ENCODE measurements around the gene PIK3R3. TPM values are rescaled to one million over a fixed set of nuclear protein-coding genes. Genes with fewer than 3 reads are reported as not detected.

Gene PIK3R3
- total and polyA plus RNA-seq, 12 donors = 15.4 to 54.5 (median 34.0) TPM

DNA sequence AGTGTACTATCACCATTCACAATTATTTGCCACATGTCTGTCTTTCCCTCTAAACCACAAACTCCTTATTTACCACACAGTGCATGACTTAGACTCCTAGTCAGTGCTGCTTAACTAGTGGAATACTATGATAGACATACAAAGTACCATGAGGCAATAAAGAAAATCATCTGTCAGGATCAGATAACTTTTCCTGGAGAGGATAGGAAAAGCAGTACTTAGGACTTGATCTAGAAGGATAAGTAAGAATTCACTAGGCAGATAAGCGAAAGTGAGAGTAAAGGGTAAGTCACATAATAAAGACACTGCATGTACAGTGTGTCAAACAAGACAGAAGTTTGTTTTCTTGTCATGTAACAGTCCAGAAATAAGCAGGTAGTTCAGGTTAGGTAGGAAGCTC lies 21.3 kb upstream of the PIK3R3 start:
- ATAC-seq (no peak), DNase-seq (no peak)
- TF ChIP-seq, protein P1, sequence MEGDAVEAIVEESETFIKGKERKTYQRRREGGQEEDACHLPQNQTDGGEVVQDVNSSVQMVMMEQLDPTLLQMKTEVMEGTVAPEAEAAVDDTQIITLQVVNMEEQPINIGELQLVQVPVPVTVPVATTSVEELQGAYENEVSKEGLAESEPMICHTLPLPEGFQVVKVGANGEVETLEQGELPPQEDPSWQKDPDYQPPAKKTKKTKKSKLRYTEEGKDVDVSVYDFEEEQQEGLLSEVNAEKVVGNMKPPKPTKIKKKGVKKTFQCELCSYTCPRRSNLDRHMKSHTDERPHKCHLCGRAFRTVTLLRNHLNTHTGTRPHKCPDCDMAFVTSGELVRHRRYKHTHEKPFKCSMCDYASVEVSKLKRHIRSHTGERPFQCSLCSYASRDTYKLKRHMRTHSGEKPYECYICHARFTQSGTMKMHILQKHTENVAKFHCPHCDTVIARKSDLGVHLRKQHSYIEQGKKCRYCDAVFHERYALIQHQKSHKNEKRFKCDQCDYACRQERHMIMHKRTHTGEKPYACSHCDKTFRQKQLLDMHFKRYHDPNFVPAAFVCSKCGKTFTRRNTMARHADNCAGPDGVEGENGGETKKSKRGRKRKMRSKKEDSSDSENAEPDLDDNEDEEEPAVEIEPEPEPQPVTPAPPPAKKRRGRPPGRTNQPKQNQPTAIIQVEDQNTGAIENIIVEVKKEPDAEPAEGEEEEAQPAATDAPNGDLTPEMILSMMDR (IDR thresholded peaks at IDR 0.05) = no peak
- Histone ChIP-seq H3K27me3 (no peaks in the 10 kb centered on the region), H3K4me3 (no peak overlapping the region), H3K27ac (no peak overlapping the region), H3K36me3 (no peaks in the 10 kb centered on the region), H3K4me1 (peaks cover 0 to 14% (median 3%) of the 10 kb centered on the region in 9 donors), H3K9me3 (no peaks in the 10 kb centered on the region)
- intact Hi-C loops (cut with DNase I) = no loop called here
- WGBS, 2 donors = 91 to 95% methylated on average over 1 of the region's 1 CpG

DNA sequence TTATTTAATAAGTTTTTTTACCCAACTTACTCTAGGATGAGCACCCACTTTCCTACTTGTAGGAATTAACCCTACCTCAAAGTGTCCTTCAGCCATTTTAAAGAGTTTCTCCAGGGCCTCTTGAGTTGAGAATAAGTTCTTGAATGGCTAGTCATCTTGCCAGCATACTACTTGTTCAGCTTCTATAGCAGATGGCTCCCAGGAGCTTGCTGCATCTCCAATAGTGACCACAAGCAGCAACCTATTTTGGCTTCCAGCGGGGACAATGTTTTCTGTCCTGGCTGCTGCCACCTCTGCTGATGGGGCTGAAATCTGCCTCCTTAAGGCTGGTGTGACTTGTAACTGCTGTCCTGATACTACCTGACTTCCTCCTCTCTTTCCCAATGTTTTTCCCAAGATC lies 20.8 kb upstream of the PIK3R3 start:
- ATAC-seq (no peak), DNase-seq (no peak)
- Histone ChIP-seq H3K9me3 (no peaks in the 10 kb centered on the region), H3K27ac (no peak overlapping the region), H3K36me3 (no peaks in the 10 kb centered on the region), H3K4me1 (peaks cover 0 to 14% (median 3%) of the 10 kb centered on the region in 9 donors), H3K27me3 (no peaks in the 10 kb centered on the region), H3K4me3 (no peak overlapping the region)
- 90 to 96% methylated on average over 1 of the region's 1 CpG for WGBS, 2 donors
- TF ChIP-seq, protein P1 (IDR thresholded peaks at IDR 0.05) = no peak
- intact Hi-C loops (cut with DNase I) = no loop called here

- no peak for DNase-seq
- Histone ChIP-seq H3K9me3 (no peaks in the 10 kb centered on the region), H3K4me3 (no peak overlapping the region), H3K27me3 (no peaks in the 10 kb centered on the region), H3K36me3 (no peaks in the 10 kb centered on the region), H3K27ac (no peak overlapping the region), H3K4me1 (peaks cover 0 to 14% (median 3%) of the 10 kb centered on the region in 9 donors)
- intact Hi-C loops (cut with DNase I) = no loop called here
- ATAC-seq = peak in 1 of 8 donors; percentile 67
- 77 to 84% methylated on average over 3 of the region's 3 CpGs for WGBS, 2 donors
- TF ChIP-seq, protein P1 (IDR thresholded peaks at IDR 0.05) = no peak
These were observed 19.6 kb upstream of the PIK3R3 start for GRCh38 chr1:46152016-46152415.

DNA sequence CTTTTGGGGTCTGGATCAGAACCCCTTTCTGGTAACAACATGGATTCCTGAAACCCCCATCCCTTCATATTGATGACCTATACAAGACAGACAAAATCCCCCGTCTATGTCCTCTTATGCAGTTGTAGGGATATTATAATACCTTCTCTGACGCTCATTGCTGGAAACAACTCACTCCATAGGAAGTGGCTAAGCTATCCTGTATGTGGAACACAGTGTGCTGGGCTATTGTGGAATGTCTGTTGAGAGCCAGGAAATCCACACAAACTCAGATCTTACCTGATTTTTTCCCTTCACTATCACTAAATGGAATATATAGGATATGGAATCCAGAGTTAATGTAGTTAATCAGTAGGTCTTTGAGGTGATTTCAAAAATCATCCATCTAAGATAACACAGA lies 17.7 kb upstream of the PIK3R3 start:
- H3K36me3 ChIP-seq = no peaks in the 10 kb centered on the region
- peak; percentile 58 to 95 (median 79) for ATAC-seq
- H3K27ac ChIP-seq = peak overlapping the region; percentile 26 to 78 (median 67)
- WGBS, 2 donors = 70 to 75% methylated on average over 2 of the region's 2 CpGs
- TF ChIP-seq, protein P1 (IDR thresholded peaks at IDR 0.05) = no peak
- no peak overlapping the region for H3K4me3 ChIP-seq
- no peak for DNase-seq
- no peaks in the 10 kb centered on the region for H3K9me3 ChIP-seq
- intact Hi-C loops (cut with DNase I) = loop anchor here in 1 of 10 donors (1.0 kb wide), 1 partner anchor 16 kb away; no protein-coding TSS in a partner anchor
- H3K27me3 ChIP-seq = no peaks in the 10 kb centered on the region
- H3K4me1 ChIP-seq = peaks cover 0 to 14% (median 3%) of the 10 kb centered on the region in 9 donors

All from heart right ventricle (tissue), 16 donors.